Measurements from ENCODE around the gene ZFYVE9. TPM values are rescaled to one million over a fixed set of nuclear protein-coding genes. Genes with fewer than 3 reads are reported as not detected.

The ZFYVE9 gene
- total and polyA plus RNA-seq, 9 of the 15 experiments (the other 6 are each of a cell fraction or from before 2014, with no cell fraction given), result 0.52 to 14.4 (median 8.9) TPM

- TF ChIP-seq RBM34 (IDR thresholded peaks at IDR 0.05; ENCODE audit: borderline replicate concordance, insufficient read depth, low read length) (no peak), L3MBTL2 (IDR thresholded peaks at IDR 0.05) (peak; percentile 91), ZBTB11 (CRISPR knock-in tag; IDR thresholded peaks at IDR 0.05) (peak in 1 of 3 experiments; percentile 50; a peak in 1 of 6 replicates), MAFF (IDR thresholded peaks at IDR 0.05; ENCODE audit: low read length) (0 out of 2 replicates have a peak, but pooled peaks have one; percentile 3), ZNF79 (CRISPR knock-in tag; IDR thresholded peaks at IDR 0.05; ENCODE audit: low read depth) (no peak), POLR2B (IDR thresholded peaks at IDR 0.05; ENCODE audit: low read depth, partially characterized antibody) (no peak), SAP30 (IDR thresholded peaks at IDR 0.05; ENCODE audit: borderline replicate concordance, insufficient read depth, low read depth, low read length, poor library complexity, severe bottlenecking) (no peak), SMAD4 (CRISPR knock-in tag; conservative IDR thresholded peaks at IDR 0.05) (peak; percentile 90), NBN (IDR thresholded peaks at IDR 0.05; ENCODE audit: low read depth) (no peak), NFXL1 (CRISPR knock-in tag; IDR thresholded peaks at IDR 0.05) (no peak), ZNF253 (CRISPR knock-in tag; conservative IDR thresholded peaks at IDR 0.05) (no peak), ZNF263 (CRISPR knock-in tag; IDR thresholded peaks at IDR 0.05; ENCODE audit: borderline replicate concordance) (peak; percentile 65), ZNF431 (CRISPR knock-in tag; IDR thresholded peaks at IDR 0.05) (0 out of 2 replicates have a peak, but pooled peaks have one; percentile 13), ATF4 (CRISPR knock-in tag; IDR thresholded peaks at IDR 0.05) (no peak), CREBBP (IDR thresholded peaks at IDR 0.05; ENCODE audit: low read depth, low read length) (no peak), ZNF507 (tag; conservative IDR thresholded peaks at IDR 0.05) (no peak), MAFK (IDR thresholded peaks at IDR 0.05; ENCODE audit: low read length) (no peak), CTCF (IDR thresholded peaks at IDR 0.05 in 2 of 3, conservative IDR thresholded peaks at IDR 0.05 in 1 of 3; ENCODE audit: insufficient read depth in 2 of 3, low read depth in 1 of 3, low read length in 3 of 3) (peak; percentile 60 to 98 (median 87)), LCOR (CRISPR knock-in tag; IDR thresholded peaks at IDR 0.05) (no peak), ZNF444 (CRISPR knock-in tag; IDR thresholded peaks at IDR 0.05) (no peak)
Measured at GRCh38 chr1:52141513-52142219, at the start of gene ZFYVE9 (continued).

All from K562 (cell line).